Retinal pigment epithelial cell (primary cell): Measurements from ENCODE around the gene SUFU.
"Not testable (repeated sequence)": the region's sequence is repeated elsewhere in the genome, so short reads cannot be mapped to it uniquely, and the experiment has no call there.

ENCODE experiments used
- DNase-seq: peaks from one replicate; pipeline ENCODE4 v3.0.0-alpha.2; 2010; ENCODE audit warnings: low read depth
- H3K4me3 ChIP-seq: 2 replicates; pipeline ENCODE4 v1.5.1; 2011; ENCODE audit warnings: mild to moderate bottlenecking, low read length, control low read depth, moderate library complexity
- TF ChIP-seq, protein P1 (sequence below): conservative IDR thresholded peaks from 2 replicates; pipeline ENCODE4 v1.5.1; 2011; ENCODE audit warnings: low read depth, low read length, control low read depth, inconsistent platforms

Gene SUFU

DNA sequence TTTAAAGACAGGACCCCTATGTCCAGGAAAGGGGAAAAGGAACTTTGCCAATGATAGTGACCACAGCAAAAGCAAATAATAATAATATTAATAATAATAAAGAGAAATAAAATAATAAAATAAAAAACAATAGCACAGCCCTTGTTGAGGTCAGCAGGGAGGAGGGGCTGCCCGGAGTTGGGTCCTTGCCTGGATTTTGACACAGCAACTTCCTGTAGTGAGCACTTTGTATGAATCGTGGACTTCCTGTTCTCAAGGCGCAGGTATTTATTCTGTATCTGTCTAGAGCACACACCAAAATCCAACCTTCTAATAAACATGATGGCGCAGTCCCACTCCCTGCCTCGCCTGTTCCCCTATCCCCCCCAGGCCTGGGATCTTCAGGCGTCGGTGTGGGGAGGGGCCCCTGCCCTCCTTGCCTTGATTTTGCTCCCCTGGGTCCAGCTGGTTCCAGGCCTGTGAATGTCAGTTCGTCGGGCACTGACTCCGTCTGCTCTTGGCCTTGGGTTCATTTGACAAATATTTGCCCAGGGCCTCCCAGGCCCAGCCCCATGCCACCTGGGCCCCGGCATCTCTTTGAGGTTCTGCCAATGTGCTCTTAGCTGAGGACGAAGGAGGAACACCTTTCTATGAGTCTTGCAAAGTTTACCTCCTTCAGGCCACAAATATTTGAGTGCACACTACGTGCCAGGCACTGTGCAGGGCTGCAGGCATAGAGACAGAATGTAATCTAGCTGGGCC is 154.4 kb downstream of the SUFU start:
- H3K4me3 ChIP-seq = no peak overlapping the region
- DNase-seq = no peak
- TF ChIP-seq, protein P1, sequence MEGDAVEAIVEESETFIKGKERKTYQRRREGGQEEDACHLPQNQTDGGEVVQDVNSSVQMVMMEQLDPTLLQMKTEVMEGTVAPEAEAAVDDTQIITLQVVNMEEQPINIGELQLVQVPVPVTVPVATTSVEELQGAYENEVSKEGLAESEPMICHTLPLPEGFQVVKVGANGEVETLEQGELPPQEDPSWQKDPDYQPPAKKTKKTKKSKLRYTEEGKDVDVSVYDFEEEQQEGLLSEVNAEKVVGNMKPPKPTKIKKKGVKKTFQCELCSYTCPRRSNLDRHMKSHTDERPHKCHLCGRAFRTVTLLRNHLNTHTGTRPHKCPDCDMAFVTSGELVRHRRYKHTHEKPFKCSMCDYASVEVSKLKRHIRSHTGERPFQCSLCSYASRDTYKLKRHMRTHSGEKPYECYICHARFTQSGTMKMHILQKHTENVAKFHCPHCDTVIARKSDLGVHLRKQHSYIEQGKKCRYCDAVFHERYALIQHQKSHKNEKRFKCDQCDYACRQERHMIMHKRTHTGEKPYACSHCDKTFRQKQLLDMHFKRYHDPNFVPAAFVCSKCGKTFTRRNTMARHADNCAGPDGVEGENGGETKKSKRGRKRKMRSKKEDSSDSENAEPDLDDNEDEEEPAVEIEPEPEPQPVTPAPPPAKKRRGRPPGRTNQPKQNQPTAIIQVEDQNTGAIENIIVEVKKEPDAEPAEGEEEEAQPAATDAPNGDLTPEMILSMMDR = no peak

DNA sequence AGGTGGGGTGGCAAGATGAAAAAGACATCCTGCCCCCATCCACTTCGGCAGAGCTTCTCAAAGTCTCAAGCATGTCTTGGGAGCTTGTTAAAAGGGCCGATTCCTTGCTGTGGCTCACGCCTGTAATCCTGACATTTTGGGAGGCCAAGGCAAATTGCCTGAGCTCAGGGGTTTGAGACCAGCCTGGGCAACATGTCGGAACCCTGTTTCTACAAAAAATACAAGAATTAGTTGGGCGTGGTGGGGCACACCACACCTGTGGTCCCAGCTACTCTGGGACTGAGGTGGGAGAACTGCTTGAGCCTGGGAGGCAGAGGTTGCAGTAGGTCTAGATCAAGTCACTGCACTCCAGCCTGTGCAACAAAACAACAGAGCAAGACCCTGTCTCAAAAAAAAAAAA is 155.0 kb downstream of the SUFU start:
- no peak overlapping the region for H3K4me3 ChIP-seq
- no peak for DNase-seq
- TF ChIP-seq, protein P1 = no peak

DNA sequence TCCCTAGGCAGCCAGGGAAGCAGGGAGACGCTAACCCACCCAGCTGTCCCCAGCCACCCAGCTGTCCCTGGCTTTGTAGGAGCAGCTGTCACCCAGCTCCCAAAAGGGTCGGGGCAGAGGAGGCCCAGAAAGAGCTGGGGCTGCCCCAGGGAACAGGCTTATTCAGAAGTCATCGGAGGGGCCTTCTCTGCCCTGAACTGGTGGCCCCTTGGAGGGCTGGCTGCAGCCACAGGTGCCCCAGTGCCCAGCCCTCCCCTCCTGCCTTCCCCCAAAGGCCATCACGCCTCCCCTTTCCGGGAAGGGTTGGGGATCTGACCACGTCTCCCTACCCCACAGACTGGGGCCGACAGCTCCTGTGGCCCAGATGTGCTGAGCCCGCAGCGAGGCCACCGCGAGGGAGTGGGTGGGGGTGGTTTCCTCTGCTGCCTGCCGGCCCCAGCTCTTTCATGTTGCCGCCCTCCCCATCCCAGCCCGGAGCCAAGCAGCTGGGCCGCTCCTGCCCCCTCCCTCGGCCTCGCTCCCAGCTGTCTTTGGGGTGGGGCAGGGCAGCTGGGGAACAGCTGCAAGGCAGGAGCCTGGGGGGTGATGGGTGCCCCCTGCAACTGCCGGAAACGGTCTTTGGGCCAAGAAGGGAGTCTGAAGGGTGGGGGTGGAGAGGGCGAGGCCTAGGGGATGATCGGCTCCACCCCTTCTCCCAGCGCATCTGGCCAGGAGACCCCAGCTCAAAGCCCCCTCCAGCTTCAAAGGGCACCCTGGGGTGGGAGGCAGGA is 157.3 kb downstream of the SUFU start:
- DNase-seq = no peak
- H3K4me3 ChIP-seq = no peak overlapping the region
- TF ChIP-seq, protein P1 = no peak

DNA sequence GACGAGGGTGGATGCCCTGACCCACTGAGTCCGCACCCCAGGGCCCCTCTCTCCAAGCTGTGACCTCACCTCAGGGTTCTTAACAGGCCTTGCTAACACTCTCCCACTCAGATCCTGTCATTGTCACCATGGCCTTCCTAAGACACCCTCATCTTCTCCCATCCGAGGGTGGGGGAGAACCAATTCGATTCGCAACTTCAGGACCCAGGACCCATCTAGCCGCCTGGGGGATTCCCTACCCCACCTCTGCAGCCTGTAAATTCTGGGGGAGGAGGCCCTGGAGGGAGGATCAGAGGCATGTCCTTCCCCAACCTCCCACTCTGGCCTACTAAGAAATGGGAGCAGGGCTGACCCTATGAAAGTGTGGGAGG is 157.9 kb downstream of the SUFU start:
- DNase-seq = no peak
- TF ChIP-seq, protein P1 = no peak

DNA sequence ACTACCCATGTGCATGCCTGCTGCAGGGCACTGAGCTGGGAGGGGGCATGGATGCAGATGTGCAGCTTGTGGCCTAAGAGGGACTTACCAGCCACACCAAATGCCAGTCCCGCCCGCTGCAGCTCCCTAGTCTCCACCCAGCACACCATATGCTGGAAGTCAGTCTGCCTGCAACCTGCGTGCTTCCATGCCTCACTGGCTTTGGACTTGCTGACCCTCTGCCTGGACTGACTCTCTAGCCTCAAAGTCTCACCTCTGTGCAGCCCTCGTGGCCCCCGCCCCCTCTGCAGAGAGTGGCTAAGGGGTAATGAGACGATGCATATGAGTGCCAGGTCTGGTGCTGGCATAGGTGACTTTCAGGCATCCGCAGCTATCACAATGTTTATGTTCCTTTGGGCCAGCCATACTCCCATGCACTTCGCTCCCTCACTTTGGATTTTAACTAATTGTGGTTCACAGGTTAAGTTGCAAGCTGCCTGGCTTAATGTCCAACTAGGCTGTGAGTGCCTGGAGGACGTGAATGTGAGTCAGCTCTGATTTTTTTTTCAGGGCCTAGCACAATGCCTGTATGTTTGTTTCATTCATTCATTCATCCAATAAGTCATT is 162.2 kb downstream of the SUFU start:
- H3K4me3 ChIP-seq = no peak overlapping the region
- DNase-seq = no peak
- TF ChIP-seq, protein P1 = no peak

More for the DNA sequence above, 157.9 kb downstream of the SUFU start:
- no peak overlapping the region for H3K4me3 ChIP-seq

DNA sequence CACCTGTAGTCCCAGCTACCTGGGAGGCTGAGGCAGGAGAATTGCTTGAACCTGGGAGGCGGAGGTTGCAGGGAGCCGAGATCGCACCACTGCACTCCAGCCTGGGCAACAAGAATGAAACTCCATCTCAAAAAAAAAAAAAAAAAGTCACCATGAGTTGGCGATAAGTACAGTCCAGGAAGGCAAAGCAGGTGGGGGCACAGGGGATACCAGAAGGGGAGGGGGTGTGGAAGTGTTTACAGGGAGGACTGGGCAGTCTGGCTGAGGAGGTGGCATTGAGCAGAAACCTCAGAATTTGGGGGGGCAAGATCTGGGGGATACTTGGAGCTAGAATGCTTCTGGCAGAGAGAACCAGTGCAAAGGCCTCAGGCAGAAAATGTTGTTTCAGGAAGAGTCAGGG is 163.6 kb downstream of the SUFU start:
- not testable (repeated sequence) for H3K4me3 ChIP-seq, DNase-seq

DNA sequence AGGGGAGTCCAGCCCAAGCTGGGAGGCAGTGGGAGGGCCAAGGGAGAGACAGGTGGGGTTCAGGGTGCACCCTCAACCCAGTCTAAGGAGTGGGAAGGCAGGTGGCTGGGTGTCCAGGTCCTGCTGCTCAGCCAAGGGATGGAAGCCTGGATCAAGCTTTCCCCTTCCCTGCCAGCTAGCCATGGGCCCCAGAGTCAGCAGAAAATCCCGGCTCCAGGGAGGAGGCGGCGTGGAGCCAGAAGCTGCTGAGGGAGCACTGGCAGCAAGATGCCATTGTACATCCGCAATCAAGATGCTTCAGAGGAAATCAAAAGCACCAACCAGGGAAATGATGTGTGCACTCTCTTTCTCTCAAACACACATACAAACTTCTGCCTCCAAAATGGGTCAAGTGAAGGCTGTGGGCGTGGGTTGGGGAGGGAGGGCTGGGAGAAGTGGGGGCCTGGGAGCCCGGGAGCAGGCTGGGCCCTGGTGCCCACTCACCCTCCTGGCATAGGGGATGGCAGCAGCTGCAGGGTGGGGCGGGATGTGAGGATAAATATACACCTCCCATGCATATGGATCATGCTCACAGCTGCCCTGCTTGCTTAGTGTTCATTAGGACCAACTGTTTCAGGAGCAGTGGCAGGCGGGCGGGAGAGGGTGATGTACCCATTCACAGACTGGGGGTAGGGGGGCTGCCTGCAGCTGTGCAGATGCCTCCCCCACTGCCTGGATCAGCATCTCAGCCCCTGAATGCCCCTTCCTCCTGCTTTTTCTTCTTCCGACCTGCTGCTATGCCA is 164.7 kb downstream of the SUFU start:
- TF ChIP-seq, protein P1 = no peak
- DNase-seq = no peak
- H3K4me3 ChIP-seq = no peak overlapping the region
